NOMO-1 treated with DMSO at 0.1 percent for 48 hours (cell line): ENCODE data around the gene CPT1B.

Experiments used
- DNase-seq: peaks from one replicate; lab custom pipeline; 2025; ENCODE audit not compliant: unreplicated experiment; lab: John Stamatoyannopoulos, UW

Gene CPT1B

DNA sequence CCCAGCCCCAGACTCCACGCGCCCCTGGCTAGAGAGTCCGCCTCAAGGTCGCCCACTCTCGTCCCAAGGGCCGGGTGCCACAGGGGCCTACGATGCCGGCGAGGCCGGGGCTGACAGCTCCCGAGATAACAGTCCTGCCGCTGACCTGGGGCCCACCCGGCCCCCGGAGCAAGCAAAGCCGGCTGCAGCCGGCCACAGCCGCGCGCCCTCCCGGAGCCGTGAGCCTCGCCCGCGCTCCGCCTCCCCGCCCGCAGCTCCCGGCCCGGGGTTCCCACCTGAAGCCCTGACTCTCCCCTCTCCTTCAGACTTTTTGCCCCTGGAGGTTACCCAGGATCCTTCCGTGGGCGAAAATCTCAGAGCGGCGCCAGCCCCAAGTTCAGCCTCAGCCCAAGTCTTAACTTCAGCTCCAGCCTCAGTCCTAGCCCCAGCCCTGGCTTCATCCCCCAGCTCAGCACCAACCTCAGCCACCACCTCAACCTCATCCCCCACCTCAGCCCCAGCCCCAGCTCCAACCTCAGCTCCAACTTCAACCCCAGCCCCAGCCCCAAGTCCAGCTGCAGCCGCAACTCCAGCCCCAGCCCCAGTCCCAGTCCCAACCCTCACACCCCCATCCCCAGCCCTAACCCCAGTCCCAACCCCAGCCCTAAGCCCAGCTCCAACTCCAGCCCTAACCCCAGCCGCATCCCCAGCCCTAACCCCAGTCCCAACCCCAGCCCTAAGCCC, 30.8 kb downstream of the CPT1B start:
- no peak for DNase-seq

DNA sequence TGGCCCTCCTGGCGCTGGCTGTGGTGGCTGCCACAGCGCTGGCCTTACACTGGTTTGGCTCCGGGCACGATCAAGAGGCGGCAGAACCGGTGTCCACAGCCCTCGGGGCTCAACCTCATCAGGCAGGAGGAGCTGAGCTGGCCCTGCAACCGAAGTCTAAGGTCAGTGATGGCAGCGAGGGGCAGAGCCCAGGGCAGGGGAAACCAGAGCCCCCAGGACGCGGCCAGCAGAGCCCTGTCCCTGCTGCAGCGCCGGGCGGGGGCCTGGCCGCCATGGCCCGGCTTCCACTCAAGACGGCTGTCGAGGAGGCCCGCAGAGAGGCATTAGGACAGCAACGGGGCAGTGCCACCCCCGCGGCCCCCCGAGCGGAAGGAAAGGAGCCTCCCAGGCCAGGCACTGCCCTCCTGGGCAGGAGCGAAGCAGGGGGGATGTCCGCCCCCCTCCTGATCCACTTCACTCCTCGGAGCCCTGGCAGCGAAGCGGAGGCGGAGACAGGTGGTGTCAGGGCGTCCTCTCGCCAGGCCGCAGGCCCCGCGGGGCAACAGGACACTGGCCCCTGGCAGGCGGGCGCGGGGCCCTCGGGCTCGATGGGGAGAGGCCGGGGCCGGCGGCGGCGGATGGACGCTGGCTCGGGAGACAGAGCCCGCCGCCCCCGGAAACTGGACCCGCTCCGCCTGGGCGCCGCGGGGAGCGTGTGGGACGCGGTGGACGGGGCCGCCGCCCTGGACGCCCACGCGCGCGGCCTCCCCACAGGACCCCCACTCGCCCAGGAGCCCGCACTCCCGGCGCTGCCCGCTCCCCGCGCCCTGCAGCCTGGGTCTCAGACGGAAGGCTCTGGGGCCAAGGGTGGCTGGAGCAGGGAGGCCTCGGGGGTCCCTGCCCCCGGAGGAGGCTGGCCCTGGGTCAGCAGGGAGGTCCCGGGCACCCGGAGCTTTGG, 31.6 kb downstream of the CPT1B start:
- no peak for DNase-seq

DNA sequence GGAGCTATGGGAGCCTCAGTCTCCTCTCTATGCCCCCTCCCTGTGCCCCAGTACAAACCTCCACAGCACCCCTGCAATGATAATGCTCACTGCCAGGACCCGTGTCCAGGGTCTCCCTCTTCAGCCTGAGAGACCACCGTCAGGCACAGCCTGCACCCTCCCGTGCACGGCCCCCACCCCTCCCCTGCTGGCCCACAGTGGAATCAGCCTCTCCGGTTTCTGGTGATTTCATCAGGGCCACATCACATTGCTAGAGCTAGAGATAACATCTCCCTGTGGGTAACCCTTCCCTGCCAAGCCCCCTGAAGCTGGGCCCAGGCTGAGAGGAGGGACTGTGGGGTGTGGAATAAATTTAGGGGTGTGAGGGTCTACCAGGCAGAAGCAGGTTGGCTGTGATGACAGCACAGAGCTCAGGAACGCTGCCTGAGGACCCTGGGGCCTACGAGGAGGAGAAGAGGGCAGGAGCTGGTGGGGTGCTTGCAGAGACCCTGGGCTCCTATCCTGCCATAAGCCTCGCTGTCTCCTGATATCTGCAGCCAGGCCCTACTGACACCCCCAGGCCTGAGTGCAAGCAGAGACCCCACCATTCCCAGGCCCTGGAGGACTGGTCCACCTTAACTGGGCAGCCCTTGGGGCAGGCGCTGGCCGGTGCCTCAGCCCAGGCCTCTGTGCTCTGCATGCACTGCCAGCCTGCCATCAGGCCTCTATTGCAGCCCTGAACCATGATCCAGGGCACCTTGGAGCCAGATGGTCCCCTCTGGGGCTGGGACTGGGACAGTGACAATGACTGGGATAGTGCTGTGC, 32.5 kb downstream of the CPT1B start, which contains the start of gene KLHDC7B:
TSS of gene KLHDC7B (plus strand) at position 378 of the 804 bp plus-strand sequence. CDS start at position 723, 345 bp downstream.
- no peak for DNase-seq

DNA sequence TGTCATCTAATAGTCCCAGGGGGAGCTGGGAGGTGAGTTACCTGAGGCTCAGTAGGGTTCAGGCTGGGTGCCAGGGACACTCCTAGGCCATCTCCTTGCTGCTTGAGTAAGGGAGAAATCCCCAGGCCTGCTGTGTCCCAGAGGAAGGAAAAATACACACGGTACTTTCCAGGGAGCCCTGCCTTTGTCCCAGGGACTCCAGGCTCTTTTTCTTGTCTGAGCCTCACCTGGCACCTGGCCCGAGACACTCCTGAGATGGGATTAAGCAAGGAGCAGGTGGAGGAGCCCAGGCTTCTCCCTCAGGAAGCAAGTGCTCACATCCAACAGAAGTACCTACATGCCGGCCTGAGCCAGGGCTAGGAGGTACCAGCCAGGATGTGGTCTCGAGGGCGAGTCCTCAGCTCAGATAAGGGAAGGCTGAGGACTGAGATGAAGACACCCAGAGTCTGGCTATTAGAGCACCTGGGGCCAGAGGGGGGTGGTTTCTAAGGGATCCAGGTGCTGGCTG, 33.4 kb downstream of the CPT1B start:
- no peak for DNase-seq

DNA sequence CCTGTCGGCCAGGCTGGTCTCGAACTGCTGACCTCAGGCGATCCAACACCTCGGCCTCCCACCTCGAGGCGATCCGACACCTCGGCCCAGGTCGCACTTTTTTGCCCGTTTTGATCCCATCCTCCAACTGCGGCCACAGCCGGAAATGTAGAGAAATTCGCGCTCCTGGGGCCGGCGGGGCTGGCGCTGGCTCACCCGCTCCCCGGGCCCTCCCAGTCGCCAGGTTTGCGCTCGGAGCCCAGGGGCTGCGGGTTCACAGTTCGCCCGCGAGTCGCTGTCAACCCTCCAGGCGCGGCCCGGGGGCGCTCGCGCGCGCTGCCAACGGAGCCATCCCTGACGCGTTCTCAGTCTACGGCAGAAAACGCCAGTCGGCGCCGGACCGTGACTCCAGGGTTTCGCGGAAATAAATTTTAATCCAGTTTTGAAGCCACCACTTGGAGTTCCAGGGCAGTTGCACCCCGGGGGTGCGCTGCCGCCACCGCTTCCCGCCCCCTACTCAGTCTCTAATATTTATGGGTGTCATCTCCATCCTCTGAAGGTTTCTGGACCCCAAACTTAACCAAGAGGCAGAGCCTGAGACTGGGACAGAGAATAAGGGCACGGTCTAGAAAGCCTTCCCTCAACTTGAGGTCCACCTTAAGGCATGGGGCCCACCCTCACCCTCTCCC, 34.0 kb downstream of the CPT1B start:
- DNase-seq = peak; percentile 77

DNA sequence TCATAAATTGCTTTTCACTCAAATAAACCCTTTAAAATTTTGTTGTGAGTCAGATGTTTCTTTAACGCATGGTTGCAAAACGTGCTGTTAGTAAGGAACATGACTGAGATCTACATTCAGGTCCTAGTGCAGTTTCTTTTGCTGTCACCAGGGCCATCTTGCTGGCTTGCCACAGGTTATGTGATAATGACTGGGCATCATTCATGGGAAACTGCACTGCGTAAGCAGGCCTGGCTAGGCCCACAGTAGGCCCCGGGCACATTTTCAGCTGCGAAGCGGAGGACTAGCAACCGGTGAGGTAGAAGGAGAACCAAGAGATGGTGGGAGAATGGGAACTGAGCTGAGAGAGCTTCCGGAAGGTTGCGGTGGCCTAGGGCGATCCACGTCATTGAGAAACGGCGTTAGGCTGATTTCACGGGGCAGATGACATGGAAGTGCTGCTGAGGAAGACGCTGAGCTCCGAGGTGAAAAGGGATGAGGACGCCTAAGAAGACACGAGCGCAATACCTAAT, 35.8 kb downstream of the CPT1B start:
- DNase-seq = peak; percentile 91

DNA sequence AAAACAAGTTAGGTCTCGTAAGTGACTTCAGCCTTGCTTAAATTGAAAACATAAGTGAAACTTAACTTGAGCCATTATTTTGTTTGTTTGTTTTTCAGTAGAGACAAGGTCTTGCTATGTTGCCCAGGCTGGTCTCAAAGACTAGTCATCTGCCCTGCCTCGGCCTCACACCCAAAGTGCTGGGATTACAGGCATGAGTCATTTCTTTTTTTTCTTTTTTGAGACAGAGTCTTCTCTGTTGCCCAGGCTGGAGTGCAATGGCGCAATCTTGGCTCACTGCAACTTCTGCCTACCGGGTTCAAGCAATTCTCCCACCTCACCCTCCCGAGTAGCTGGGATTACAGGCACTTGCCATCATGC, 36.6 kb downstream of the CPT1B start:
- DNase-seq = peak; percentile 85

DNA sequence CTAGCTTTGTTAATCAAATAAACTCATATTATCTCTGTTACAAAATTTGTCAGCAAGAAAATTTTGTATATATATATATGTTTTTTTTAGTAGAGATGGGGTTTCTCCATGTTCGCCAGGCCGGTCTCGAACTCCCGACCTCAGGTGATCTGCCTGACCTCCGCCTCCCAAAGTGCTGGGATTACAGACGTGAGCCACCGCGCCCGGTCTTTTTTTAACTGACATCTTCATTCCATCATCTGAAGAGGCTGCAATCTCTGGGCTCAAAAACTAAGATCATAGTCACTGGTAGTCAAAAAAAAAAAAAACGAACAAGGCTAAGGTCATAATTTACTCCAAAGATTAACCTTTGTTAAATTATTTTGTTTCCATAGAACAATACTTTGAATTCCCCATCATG, 37.8 kb downstream of the CPT1B start:
- DNase-seq = no peak

DNA sequence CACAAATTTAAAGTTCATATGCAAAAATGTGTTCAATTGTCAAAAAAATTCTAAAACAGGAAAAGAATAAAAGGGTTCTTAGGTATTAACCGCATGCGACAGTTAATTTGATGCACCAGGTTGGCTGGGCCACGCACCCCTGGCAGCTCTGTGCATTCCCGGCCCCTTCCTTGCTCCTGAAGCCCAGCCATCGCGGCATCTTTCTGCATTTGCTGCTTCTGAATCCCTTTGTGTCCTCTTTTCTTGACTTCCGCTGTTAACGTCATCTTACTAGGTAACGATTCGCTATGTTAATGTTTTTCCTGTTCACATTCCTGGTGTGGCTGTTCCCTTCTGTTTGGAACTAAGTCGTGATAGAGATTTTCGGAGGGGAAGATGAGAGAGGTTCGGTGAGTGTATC, 40.5 kb downstream of the CPT1B start:
- no peak for DNase-seq

DNA sequence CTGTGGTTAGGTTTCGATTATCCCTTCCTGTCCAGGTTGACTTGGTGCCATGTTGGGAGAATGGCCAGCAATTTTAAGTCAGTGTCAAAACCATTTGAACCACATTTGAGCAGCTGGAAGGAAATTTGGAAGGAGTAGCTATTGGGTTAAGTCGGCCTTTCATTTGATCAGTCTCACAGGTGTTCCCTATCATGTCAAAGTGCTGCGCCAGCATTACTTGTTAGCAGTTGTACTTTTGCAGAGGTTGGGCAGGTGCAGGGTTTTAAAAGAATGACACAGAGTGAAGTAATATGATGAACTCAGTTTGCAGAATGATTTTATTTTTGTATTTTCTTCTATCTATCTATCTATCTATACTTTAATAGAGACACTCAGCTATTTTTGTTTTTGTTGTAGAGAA, 42.0 kb downstream of the CPT1B start:
- DNase-seq = no peak

DNA sequence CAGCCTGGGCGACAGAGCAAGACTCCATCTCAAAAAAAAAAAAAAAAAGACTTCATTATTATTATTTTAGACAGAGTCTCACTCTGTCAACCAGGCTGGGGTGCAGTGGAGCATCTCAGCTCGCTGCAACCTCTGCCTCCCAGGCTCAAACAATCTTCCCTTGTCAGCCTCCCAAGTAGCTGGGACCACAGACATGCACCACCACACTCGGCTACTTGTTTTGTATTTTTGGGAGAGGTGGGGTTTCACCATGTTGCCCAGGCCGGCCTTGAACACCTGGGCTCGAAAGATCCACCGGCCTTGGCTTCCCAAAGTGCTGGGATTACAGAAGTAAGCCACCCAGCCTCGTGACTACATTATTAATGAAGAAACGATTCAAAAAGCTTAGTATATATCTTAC, 43.1 kb downstream of the CPT1B start:
- no peak for DNase-seq

DNA sequence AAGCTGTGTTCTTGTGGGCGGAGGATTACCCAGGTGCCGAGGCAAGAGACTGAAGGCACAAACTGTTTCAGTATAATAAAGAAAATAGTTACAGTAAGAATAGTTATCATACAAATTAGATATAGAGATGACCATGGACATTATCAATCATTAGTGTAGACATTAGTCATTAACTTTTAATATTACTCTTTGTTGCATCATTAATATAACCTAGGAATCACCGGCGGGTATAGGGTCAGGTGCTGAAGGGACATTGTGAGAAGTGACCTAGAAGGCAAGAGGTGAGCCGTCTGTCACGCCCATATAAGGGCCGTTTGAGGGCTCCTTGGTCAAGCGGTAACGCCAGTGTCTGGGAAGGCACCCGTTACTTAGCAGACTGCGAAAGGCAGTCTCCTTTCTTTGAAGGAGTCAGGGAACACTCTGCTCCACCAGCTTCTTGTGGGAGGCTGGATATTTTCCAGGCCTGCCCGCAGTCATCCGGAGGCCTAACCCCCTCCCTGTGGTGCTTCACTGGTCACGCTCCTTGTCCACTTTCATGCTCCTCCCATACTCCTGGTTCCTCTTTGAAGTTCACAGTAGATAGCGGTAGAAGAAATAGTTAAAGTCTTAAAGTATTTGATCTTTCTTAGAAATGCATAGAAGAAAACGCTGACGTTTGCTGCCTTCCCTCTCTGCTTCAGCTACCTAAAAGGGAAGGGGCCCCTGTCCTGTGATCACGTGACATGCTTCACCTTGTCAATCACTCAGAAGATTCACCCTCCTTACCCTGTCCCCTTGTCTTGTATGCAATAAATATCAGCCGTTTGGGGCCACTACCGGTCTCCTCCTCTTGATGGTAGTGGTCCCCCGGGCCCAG, 44.1 kb downstream of the CPT1B start:
- peak; percentile 65 for DNase-seq

DNA sequence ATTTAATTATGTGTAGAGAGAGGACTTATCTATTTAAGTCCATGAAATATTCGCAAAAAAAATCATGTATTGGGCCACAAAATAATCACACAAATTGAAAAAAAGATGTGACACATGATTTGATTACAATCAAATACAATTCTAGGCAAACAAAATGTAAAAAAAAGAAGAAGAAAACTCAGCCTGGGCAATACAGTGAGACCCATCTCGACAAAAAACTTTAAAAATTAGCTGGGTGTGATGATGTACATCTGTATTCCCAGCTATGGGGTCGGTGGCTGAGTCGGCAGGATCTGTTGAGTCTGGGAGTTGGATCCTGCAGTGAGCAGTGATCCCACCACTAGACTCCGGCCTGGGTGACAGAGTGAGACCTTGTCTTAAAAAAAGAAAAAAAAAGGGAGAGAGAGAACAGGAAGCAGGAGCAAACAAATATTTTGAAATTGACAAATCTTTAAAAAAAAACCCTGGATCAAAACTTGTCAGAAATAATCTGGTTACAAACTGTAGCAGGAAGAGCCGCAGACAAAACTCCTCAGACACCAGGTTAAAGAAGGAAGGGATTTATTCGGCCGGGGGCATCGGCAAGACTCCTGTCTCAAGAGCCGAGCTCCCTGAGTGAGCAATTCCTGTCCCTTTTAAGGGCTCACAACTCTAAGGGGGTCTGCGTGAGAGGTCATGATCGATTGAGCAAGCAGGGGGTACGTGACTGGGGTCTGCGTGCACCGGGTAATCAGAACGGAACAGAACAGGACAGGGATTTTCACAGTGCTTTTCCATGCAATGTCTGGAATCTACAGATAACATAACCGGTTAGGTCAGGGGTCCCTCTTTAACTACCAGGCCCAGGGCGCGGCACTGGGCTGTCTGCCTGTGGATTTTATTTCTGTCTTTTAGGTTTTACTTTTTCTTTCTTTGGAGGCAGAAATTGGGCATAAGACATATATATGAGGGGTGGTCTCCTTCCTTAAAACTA, 45.1 kb downstream of the CPT1B start:
- DNase-seq = no peak

DNA sequence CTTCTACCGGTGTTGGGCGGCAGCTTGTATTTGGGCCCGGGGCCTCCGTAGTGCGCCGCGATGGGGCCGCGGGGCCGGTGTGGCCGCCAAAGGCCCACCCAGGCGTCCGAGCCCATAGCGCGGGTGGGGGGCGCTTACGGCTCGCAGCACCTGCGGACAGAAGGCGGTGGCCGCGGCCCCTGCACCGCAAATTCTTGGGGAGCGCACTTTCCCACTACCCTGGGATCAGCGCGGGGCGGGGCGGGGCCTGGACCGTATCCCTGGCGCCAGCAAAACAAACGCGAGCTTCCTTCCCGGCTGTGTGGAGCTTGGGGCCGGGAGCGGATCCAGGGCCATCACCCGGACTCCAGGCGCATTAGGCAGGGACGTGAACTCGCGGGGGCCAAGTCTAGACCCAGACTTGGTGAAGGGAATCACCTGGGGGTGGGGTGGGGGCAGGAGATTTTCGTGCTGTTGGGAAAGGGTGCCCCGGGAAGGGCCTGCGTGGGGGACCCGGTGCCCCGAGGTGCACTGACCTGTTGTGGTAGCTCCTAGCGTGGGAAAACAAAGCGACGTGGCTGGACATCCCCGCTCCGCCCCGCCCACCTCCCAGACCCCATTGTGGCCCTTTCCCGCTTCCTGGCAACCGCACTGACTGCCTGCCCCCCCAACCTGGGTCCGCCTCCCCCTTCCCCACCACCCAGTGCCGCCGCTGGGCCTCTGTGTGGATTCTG, 46.1 kb downstream of the CPT1B start:
- no peak for DNase-seq

DNA sequence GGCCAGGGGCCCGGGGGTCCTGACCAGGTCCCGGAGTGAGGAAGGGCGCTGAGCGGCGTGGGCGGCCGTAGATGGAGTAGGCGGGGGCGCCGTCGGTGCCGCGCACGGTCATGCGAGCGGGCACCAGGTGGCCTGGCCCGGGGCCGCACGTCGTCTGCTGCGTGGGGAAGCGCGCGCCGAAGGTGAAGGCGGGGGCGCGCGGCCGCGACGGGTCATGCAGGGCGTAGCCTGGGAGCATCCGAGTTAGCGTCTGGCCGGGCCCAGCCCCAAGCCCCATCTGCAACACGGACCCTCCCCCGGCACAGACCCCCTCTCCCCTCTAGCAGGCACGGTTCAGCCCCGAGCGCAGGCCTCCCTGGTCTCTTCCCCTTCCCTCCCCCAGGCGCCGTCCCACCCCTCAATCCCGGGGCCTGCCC, 46.7 kb downstream of the CPT1B start:
- DNase-seq = peak; percentile 73

DNA sequence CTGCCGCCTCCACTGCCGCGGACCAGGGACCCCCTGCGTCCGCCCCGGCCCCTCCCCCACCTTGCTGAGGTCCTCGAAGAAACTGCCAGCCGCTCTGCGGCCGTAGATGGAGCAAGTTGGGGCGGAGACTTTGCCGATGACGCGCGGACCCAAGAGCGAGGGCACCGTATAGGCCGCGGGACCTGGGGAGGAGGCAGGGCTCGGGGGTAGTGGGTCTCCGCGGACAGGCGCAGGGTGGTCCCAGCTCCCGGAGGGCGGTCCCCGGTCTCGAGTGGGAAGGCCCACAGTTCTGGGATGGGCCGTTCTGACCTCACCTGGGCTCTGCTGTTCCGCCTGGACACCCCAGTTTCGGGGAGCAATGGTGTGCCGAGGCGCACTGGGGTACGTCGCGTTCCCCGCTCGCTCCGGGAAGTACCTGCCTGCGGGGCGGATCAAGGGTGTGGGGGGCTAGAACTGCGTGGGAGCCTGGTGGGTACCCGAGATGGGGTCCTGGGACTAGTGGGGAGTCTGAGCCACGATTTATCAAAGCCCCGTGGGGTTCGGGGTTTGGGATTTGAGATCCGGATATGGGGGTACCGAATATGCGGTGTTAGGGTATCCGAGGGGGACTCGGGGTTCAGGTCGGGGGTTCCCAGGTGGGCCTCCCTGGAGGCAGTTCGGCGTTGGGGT, 47.2 kb downstream of the CPT1B start:
- DNase-seq = peak; percentile 90

DNA sequence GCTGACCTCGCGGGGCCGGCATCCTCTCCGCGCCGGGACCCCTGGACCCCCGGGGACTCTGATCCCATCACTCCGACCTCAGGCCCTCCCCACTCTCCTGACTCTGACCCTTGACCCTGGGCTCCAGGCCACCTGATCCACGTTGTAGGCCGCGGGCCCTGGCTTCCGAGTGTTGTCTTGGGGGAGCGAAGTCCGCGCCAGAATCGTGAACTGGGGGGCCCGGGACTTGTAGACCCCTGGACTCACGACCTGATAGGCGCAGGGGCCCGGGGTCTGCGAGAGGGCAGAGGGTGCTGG, 47.7 kb downstream of the CPT1B start:
- DNase-seq = peak; percentile 55
